GM12801 (cell line): ENCODE results near the gene XPNPEP2.

Source experiments
- TF ChIP-seq, protein P1 (sequence below): IDR thresholded peaks from one replicate; pipeline ENCODE4 v1.5.1; 2011; ENCODE audit warnings: control low read depth; ENCODE audit not compliant: insufficient read length; ENCODE audit errors: extremely low read depth

Gene XPNPEP2

DNA sequence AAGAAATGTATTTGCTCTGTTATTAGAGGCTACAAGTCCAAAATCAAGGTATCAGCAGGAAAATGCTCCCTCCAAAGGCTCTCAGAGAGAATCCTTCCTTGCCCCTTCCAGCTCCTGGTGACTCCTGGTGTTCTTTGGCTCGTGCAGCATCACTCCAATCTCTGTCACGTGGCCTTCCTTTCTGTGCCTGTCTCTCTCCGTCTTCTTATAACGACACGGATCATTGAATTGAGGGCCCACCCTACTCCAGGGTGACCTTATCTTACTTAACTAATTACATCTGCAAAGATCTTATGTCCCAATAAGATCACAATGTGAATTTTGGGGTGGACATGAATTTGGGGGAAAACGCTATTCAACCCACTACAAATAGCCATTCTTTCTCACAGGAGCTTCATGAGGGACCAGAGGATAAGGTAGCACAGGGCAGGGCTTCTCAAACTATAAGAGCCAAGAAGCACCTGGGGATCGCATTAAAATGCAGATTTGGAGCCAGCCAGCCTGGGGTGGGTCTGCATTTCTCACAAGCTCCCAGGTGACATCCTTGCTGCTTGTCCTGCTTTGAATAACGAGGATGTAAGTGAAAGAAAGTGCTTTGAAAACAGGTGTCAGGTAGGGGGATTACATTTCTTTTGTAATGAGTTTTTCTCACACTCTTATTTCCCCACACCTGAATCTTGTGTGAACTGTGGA is 42.2 kb upstream of the XPNPEP2 start:
- TF ChIP-seq, protein P1, sequence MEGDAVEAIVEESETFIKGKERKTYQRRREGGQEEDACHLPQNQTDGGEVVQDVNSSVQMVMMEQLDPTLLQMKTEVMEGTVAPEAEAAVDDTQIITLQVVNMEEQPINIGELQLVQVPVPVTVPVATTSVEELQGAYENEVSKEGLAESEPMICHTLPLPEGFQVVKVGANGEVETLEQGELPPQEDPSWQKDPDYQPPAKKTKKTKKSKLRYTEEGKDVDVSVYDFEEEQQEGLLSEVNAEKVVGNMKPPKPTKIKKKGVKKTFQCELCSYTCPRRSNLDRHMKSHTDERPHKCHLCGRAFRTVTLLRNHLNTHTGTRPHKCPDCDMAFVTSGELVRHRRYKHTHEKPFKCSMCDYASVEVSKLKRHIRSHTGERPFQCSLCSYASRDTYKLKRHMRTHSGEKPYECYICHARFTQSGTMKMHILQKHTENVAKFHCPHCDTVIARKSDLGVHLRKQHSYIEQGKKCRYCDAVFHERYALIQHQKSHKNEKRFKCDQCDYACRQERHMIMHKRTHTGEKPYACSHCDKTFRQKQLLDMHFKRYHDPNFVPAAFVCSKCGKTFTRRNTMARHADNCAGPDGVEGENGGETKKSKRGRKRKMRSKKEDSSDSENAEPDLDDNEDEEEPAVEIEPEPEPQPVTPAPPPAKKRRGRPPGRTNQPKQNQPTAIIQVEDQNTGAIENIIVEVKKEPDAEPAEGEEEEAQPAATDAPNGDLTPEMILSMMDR: no peak

GRCh38 chrX:129697204-129697829 is 41.5 kb upstream of the XPNPEP2 start:
- TF ChIP-seq, protein P1: no peak

DNA sequence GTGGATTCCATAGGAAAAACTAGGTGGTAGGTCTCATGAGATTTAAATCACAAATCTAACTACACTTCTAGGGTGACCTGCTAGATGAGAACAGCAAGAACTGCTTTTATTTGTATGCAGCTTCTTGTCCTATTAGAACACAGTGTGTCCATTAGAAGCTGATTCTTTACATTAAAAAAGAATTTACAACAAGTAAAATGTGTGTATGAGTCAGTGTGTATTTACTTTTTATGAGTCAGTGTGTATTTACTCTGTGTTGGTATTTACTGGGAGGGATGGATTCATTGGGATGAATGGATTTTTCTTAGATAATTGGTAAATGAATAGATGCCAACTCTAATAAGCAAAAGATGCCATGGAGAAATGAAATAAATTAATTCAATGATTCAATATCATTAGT is 40.6 kb upstream of the XPNPEP2 start:
- TF ChIP-seq, protein P1: no peak

DNA sequence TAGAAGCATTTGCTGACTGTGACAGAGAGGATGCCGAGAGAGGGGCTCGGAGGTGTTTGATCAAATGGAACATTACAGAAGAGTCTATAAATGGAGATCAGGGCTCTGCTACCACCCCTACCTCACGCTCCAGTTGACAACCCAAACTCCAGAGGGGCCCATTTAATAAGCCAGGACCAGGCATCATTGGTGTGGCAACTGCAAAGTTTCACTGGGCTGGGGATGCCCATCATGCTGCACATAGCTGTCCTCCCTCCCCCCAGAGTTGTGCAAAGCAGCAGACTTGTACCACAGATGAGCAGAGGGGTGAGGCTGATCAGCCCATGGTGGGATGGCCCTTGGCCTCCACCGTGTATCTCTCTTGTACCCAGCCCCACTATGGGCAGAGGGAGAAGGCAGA is 38.2 kb upstream of the XPNPEP2 start:
- TF ChIP-seq, protein P1: no peak

DNA sequence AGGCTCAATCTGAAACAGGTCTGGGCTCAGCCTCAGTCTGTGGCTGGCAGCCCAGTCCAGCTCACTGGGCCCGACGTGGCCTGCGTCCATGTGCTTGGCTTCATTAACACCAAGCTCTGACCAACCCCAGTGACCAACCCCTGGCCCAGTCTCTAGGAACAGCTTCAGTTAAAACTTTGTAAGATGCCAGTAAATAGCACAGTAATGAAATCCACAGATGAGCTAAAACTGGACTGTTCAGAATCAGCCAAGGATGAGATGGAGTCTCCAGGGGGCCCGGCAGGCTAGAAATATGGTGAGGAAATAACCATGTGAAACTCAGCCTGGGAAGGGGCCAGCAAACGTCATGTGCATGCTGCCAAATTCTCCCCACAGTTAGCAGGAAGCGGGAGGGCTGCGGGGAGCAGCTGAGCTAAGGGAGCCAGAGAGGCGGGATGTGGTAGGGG is 37.1 kb upstream of the XPNPEP2 start:
- TF ChIP-seq, protein P1: no peak

DNA sequence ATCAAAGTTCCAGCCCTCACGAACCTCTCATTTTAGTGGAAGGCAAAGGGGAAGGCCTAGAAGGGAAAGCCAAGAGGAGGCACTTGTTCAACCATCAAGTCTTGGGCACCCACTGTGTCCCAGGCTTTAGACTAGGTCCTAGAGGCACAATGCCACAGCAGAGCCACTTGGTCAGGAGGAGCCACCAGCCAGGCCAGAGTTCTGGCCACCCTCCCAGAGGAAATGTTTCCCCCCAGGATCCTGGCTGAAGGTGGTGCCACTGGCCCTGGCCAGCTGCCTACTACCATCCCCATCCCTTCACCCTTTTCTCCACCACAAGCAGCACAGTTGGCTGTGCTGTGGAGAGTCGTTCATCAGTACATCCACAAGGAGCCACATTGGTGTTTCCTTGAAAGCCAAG is 34.3 kb upstream of the XPNPEP2 start:
- TF ChIP-seq, protein P1: no peak

DNA sequence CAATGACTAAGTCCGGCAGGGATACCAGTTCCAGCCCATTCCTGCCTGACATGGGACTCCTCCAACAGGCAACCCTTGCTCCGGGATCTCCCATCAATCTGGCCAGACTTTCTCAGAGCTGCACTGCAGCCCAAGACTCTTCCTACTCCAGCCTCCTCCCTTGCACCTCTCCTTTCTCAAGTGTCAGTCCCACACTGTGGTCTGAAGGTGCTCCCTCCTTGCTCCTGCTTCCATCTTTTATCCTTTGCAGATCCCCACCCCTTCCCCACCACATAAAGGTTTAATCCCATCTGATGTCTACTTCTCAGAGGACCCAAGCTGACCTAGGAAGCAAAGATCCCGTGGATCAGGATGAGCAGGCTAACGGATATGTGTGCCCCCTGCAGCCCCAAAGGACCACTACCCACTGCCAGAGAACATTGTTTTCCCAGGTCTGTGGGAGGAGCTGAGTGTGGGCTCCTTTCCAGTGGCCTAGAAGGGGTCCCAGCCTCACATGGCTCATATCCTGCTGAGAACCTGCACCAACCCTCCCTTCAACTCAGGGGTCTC is 33.3 kb upstream of the XPNPEP2 start:
- TF ChIP-seq, protein P1: no peak
